ENCODE results near the gene TMEM132C.

TMEM132C gene

GRCh38 chr12:128637642-128638606, 371.0 kb downstream of the TMEM132C start:
- no peaks in the 10 kb centered on the region for H3K27me3 ChIP-seq (ENCODE audit: low read length)
- no peak overlapping the region for H2AFZ ChIP-seq (ENCODE audit: low read depth, low read length, severe bottlenecking)
- H3K27ac ChIP-seq (ENCODE audit: low read depth, low read length): no peak overlapping the region
- H3K4me2 ChIP-seq (ENCODE audit: low read depth, low read length, poor library complexity, severe bottlenecking): no peak overlapping the region
- no peaks in the 10 kb centered on the region for H3K36me3 ChIP-seq (ENCODE audit: low read length)
- H3K79me2 ChIP-seq (ENCODE audit: insufficient read depth, low read length): no peaks in the 10 kb centered on the region
- no peak overlapping the region for H3K4me3 ChIP-seq (ENCODE audit: insufficient read depth, low read length, poor library complexity, severe bottlenecking)
- H3F3A ChIP-seq (ENCODE audit: insufficient read depth): no peaks in the 10 kb centered on the region
- TF ChIP-seq EZH2phosphoT487 (conservative IDR thresholded peaks at IDR 0.05; ENCODE audit: low read length) (no peak), CTCF (IDR thresholded peaks at IDR 0.05; ENCODE audit: insufficient read depth, low read length, poor library complexity, severe bottlenecking) (no peak)
- H3K9me3 ChIP-seq (ENCODE audit: insufficient read depth, low read length): no peaks in the 10 kb centered on the region
- H3K9ac ChIP-seq (ENCODE audit: low read length): no peak overlapping the region
- no peaks in the 10 kb centered on the region for H4K20me1 ChIP-seq (ENCODE audit: low read depth, low read length)
- H3K9me2 ChIP-seq (replicated peaks; ENCODE audit: insufficient read depth, low read length): no peaks in the 10 kb centered on the region

DNA sequence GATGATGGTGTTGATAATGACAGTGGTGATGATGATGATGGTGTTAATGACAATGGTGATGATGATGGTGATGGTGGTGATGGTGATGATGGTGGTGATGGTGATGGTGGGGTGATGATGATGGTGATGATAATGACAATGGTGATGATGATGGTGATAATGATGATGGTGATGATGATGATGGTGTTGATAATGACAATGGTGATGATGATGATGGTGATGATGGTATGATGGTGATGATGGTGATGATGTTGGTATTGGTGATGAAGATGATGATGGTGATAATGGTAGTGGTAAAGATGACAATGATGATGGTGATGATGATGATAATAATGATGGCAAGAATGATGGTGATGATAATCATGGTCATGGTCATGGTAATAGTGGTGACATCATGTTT, 372.1 kb downstream of the TMEM132C start:
- Histone ChIP-seq H4K20me1 (ENCODE audit: low read depth, low read length) (no peaks in the 10 kb centered on the region), H3K9ac (ENCODE audit: low read length) (no peak overlapping the region), H3K9me3 (ENCODE audit: insufficient read depth, low read length) (no peaks in the 10 kb centered on the region)

GRCh38 chr12:128643155-128643554, 376.2 kb downstream of the TMEM132C start:
- TF ChIP-seq CTCF (IDR thresholded peaks at IDR 0.05; ENCODE audit: insufficient read depth, low read length, poor library complexity, severe bottlenecking): no peak
- no peak for TF ChIP-seq EZH2phosphoT487 (conservative IDR thresholded peaks at IDR 0.05; ENCODE audit: low read length)
- Histone ChIP-seq H3K27ac (ENCODE audit: low read depth, low read length) (no peak overlapping the region), H3K79me2 (ENCODE audit: insufficient read depth, low read length) (no peaks in the 10 kb centered on the region), H3K36me3 (ENCODE audit: low read length) (no peaks in the 10 kb centered on the region), H3K4me3 (ENCODE audit: insufficient read depth, low read length, poor library complexity, severe bottlenecking) (no peak overlapping the region), H2AFZ (ENCODE audit: low read depth, low read length, severe bottlenecking) (no peak overlapping the region), H3K9ac (ENCODE audit: low read length) (no peak overlapping the region), H3K4me2 (ENCODE audit: low read depth, low read length, poor library complexity, severe bottlenecking) (no peak overlapping the region), H3K27me3 (ENCODE audit: low read length) (no peaks in the 10 kb centered on the region), H3F3A (ENCODE audit: insufficient read depth) (no peaks in the 10 kb centered on the region), H3K9me3 (ENCODE audit: insufficient read depth, low read length) (no peaks in the 10 kb centered on the region), H4K20me1 (ENCODE audit: low read depth, low read length) (no peaks in the 10 kb centered on the region), H3K9me2 (replicated peaks; ENCODE audit: insufficient read depth, low read length) (no peaks in the 10 kb centered on the region)

More for the DNA sequence above, 372.1 kb downstream of the TMEM132C start:
- no peaks in the 10 kb centered on the region for H3K27me3 ChIP-seq (ENCODE audit: low read length)
- no peak overlapping the region for H3K4me2 ChIP-seq (ENCODE audit: low read depth, low read length, poor library complexity, severe bottlenecking)
- TF ChIP-seq EZH2phosphoT487 (conservative IDR thresholded peaks at IDR 0.05; ENCODE audit: low read length): no peak
- no peak for TF ChIP-seq CTCF (IDR thresholded peaks at IDR 0.05; ENCODE audit: insufficient read depth, low read length, poor library complexity, severe bottlenecking)
- H3F3A ChIP-seq (ENCODE audit: insufficient read depth): no peaks in the 10 kb centered on the region
- no peaks in the 10 kb centered on the region for H3K36me3 ChIP-seq (ENCODE audit: low read length)
- H3K27ac ChIP-seq (ENCODE audit: low read depth, low read length): no peak overlapping the region
- no peaks in the 10 kb centered on the region for H3K79me2 ChIP-seq (ENCODE audit: insufficient read depth, low read length)
- no peak overlapping the region for H2AFZ ChIP-seq (ENCODE audit: low read depth, low read length, severe bottlenecking)
- no peaks in the 10 kb centered on the region for H3K9me2 ChIP-seq (replicated peaks; ENCODE audit: insufficient read depth, low read length)
- H3K4me3 ChIP-seq (ENCODE audit: insufficient read depth, low read length, poor library complexity, severe bottlenecking): no peak overlapping the region
